AG08396 (cell line): ENCODE results near the gene MACIR.
A peak's percentile ranks its signal among the peaks of the same experiment; 100 is the strongest.

Source experiments
- DNase-seq: peaks from one replicate; pipeline ENCODE4 v3.0.0; 2012; ENCODE audit warnings: low spot score, mixed read lengths

Gene MACIR

DNA sequence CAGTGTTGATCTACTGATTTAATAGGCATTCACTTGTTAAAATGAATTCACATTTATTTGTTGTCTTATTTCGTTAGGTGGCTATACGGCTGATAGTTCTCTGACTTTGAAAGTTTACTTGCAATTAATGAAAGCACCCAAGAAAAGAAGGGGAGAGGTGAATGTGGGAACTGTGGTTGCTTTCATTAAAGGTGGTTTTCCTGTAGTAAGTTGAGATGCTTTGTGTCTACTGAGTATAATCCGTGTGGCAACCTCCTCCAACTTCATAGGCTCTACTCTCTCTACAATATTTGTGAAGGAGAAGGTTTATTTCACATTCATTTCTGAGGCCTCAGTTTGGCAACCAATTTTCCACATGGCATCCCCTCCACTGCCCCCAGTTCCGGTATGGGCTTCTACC lies 12.8 kb upstream of the MACIR start:
- no peak for DNase-seq

GRCh38 chr5:103247118-103247517 lies 11.4 kb upstream of the MACIR start:
- DNase-seq, result no peak

GRCh38 chr5:103249068-103249467 lies 9.5 kb upstream of the MACIR start:
- DNase-seq, result no peak

DNA sequence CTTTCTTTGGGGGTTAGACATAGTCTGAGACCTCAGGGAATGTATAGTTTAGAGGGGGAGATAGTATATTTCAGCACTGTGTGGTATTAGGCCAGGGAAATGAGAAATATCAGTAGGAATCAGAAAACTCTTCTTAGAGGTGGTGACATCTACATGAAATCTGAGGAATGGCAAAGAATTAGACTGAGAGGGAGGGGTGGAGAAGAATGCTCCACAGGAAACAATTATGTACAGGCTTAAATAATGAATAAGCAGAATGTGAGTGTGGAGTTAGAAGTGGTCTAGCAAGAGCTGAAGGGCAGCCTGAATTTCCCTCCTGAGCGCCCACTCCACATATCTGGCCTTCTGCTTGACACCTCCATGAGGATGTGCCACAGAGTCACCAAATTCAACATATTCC lies 3.6 kb upstream of the MACIR start:
- no peak for DNase-seq

DNA sequence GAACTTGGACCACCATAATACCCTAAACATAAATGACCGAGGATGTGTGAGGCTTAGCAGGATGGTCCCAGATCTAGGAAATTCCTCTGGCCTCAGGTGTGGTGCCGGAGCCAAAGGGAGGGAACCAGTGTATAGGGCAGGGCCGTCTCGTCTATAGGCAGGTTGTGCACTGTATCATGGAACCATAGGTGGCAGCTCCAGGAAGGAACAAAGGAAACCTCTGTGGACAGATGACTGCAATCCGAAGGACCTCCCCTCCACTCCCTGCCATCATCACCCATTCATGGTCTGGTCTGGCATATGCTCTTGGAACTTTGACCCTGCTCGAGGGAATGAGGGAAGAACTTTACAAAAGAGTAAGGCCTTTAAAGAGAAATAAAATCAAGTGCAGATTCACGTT lies 2.9 kb upstream of the MACIR start:
- no peak for DNase-seq

GRCh38 chr5:103256178-103256577 lies 2.4 kb upstream of the MACIR start:
- DNase-seq, result no peak

- peak; percentile 52 for DNase-seq
Observed at GRCh38 chr5:103258957-103259704, 568 bp downstream of the MACIR start.

GRCh38 chr5:103259705-103260355 lies 1.3 kb downstream of the MACIR start:
- peak; percentile 41 for DNase-seq

GRCh38 chr5:103260951-103261350 lies 2.4 kb downstream of the MACIR start:
- no peak for DNase-seq

DNA sequence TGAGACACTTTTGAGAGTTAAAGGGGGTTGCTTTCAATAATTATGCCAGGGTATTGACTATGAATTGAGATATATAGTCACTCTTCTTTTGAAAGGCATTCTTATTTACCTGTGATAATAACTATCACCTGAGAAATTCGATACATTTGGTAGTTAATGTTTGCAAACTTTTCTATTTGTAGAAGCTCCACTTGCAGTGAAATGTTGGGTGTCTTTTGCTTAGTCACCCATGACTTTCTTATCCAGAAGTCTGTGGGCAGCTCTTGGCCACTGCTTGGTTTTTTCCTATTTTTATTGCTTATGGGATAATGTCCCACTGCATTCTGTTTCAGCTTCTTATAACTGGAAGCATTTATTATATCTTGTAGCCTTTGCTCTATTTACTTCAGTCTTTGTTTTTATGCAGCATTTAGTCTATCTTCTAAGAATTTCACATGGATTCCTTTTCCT lies 3.9 kb downstream of the MACIR start:
- peak; percentile 16 for DNase-seq

- DNase-seq, result no peak
Observed at GRCh38 chr5:103263054-103263453, 4.5 kb downstream of the MACIR start.

GRCh38 chr5:103264508-103264907 lies 5.9 kb downstream of the MACIR start:
- no peak for DNase-seq

- no peak for DNase-seq
Observed at GRCh38 chr5:103270581-103270980, 12.0 kb downstream of the MACIR start.

- DNase-seq, result no peak
Observed at GRCh38 chr5:103271570-103272289, 13.2 kb downstream of the MACIR start.

- DNase-seq, result no peak
Observed at GRCh38 chr5:103272377-103272776, 13.8 kb downstream of the MACIR start.

- DNase-seq, result no peak
Observed at GRCh38 chr5:103273952-103274351, 15.4 kb downstream of the MACIR start.

- no peak for DNase-seq
Observed at GRCh38 chr5:103275851-103276250, 17.3 kb downstream of the MACIR start.

DNA sequence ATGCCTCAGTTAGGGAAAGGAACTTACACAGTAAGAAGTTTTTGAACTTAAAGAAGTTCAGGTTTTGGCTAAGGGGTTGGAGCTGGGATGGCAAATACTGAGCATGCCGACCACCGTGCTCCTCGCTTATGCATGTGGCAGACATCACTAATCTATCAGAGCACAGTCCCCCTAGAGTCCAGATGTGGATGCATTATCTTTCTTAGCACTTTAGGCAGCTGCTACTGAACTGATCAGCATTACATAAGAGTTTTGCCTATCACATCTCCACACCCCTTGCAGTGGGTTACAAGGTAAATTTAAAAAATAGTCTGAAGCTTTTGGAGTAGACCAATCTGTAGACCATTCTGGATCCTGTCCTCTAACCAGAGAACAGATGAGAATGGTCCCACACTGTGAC lies 22.4 kb downstream of the MACIR start:
- DNase-seq, result no peak

- peak; percentile 5 for DNase-seq
Observed at GRCh38 chr5:103283120-103283519, 24.6 kb downstream of the MACIR start.

DNA sequence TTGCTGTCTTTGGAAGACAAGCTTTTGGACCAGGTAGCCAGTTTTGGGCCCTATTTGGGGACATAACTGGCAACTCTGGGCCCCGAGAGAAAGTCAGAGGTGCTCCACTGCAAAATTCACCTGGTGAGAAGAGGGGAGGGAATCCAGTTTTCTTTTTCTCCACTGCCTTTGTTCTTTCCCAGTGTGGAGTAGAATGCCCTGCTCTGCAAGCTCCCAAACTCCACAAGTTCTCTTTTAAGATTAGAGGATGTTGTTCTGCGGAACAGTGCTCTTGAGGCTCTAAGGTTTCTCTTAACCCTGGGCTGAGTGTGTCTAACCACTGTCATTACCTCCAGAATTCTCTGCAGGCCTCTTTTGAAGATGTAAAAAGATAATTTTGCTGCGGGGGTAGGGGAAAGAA lies 25.3 kb downstream of the MACIR start:
- DNase-seq, result no peak

DNA sequence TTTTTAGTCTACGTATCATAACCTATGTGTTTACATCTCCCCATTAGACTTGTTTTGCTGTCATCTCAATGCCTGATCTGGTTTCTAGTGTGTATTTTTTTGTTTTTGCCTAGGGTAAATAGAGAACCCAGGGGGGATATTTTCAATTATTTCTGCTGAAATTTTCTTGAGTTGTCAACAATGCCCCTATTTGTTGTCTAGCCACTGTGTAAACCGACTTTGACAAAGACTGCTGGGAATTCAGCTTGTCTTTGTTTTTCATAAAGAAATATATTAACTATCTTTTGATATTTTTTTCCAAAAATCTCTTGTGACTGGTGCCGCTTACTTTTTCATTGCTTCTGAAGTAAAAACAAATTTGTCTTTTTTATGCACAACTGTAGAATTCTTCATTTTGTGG lies 28.1 kb downstream of the MACIR start:
- no peak for DNase-seq

DNA sequence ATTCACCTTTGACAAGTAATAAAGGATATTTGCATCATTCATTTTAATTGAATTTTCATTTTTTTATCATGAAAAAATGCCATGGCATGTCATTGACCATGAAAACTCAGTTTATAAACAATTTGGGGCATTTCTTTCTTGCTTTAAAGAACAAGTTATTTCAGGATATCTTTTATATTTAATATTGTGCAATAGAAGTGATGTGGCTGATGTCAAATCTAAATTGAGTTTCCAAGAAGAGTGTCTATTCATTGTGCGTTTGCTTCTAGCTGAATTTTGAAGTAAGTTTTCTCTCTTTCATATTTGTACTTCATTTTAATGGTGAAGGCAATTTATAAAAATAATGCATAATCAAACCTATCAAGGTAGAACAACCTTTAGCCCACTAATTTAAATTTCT lies 30.5 kb downstream of the MACIR start:
- DNase-seq, result no peak

DNA sequence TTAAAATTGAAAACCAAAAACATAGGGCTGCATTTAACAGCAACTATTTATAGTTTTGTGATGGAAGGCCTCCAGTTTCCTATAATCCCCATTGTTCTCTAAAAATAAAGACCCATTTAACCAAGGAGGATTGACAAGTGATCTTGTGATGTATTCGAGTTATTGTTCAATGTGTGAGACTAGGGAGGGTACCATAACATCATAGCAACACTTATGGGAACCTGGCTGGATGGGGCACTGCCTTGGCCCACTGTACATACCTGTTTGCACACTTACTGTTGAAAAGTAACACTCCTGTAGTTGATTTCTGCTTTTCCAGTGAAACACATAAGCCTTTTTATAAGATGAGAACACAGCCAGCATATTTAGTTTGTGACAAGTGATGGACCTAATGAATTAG lies 32.3 kb downstream of the MACIR start:
- no peak for DNase-seq
